GM12891 (cell line): ENCODE measurements around the gene OPTN.

Experiments
- POLR2A ChIP-seq: IDR thresholded peaks from 2 replicates; pipeline ENCODE4 v1.6.1; 2011; ENCODE audit warnings: low read depth, low read length, control low read depth
- POLR2AphosphoS5 ChIP-seq: IDR thresholded peaks from 2 replicates; pipeline ENCODE4 v1.6.1; 2011; ENCODE audit warnings: low read depth, low read length, control low read depth
- TAF1 ChIP-seq: IDR thresholded peaks from 2 replicates; pipeline ENCODE4 v1.6.1; 2011; ENCODE audit warnings: low read depth, low read length, control low read depth

DNA sequence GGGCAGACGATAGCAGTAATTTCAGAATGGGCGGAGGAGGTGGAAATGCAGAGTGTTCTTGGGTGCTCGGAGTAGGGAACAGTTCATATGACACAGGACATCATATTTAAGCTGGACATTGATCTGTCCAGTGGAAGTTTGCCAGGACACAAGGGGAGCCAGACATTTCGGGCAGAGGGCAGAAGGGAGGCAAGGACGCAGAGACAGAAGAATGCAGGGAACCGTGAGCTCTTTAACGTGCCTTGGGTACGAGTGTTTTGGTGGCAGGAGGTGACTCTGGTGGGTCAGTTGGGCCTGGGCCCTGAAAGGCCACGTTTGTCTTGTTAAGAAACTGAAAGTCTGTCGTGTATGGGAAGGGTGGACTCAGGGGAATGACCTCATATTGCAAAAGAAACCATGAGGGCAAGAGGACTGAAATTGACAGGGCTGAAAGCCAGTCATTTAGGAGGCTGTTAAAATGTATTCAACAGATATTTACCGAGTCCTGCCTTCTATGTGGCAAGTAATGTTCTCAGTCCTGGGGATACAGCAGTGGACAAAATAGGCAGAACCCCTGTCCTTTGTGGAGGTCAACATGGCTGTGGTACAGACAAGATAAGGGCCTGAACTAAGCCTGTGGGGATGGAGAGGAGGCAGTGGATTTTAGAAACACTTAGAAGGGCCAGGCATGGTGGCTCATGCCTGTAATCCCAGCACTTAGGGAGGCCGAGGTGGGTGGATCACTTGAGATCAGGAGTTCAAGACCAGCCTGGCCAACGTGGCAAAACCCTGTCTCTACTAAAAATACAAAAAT, 2.2 kb downstream of the OPTN start:
- no peak for TF ChIP-seq POLR2AphosphoS5
- TF ChIP-seq POLR2A, result no peak
- TF ChIP-seq TAF1, result no peak
